HCT116 (cell line): ENCODE results near the gene PAEP. TPM values are rescaled to one million over a fixed set of nuclear protein-coding genes. Genes with fewer than 3 reads are reported as not detected.

Experiments
- ATAC-seq: fragments of 200-7000 bp; cut with Tn5 transposase; 2 replicates; pipeline ENCODE4 v1.9.1; 2020; ENCODE audit warnings: mild to moderate bottlenecking, moderate library complexity
- BruUV-seq: library from RNA; stranded (reverse); fragments of 400-500 nt; replicated peaks from 2 replicates; lab custom pipeline; 2021; lab: Mats Ljungman, UMichigan
- CTCF ChIA-PET: fragments of 300-600 bp; sonication (Branson Sonifier 250); formaldehyde crosslinking; loops from one replicate; lab custom pipeline; 2021; ENCODE audit warnings: antibody characterized with exemption; lab: Charles Lee
- POLR2A ChIA-PET: fragments of 300-600, 350-600 bp; sonication (Branson Sonifier 250); formaldehyde crosslinking; loops from one replicate; lab custom pipeline; 2021; ENCODE audit warnings: antibody characterized with exemption; lab: Charles Lee
- RAD21 ChIA-PET, 2 experiments: fragments of 300-600 bp; sonication (Branson Sonifier 250); formaldehyde crosslinking; loops; one replicate each; lab custom pipeline; 2023; ENCODE audit warnings: low total read pairs in 2 of 2; ENCODE audit not compliant: uncharacterized antibody in 2 of 2, unreplicated experiment in 2 of 2, low non-redundant PET in 1 of 2; lab: Charles Lee
- DNase-seq: peaks from one replicate; pipeline ENCODE4 v3.0.0-alpha.2; 2010; ENCODE audit warnings: low read depth, low spot score
- H2AFZ ChIP-seq: fragments of 200-600 bp; shearing (Covaris generic), sonication (generic); 2 replicates; pipeline ENCODE4 v1.6.1; 2017; ENCODE audit warnings: low read depth, mixed run types, mixed read lengths, antibody characterized with exemption, low read length; ENCODE audit not compliant: poor library complexity, severe bottlenecking
- H3K27ac ChIP-seq: 2 replicates; pipeline ENCODE4 v1.5.1; 2012; ENCODE audit warnings: low read depth, low read length
- H3K27me3 ChIP-seq: fragments of 200-600 bp; sonication (generic); 2 replicates; pipeline ENCODE4 v1.6.1; 2016; ENCODE audit warnings: mixed run types, low read length, mixed read lengths; ENCODE audit not compliant: insufficient read depth
- H3K36me3 ChIP-seq, 2 experiments: fragments of 200-500 bp in 1 of 2; fragments of 200-600 bp in 1 of 2; sonication (Bioruptor generic) in 1 of 2; sonication (generic) in 1 of 2; 2 replicates each; pipeline versions ENCODE4 v1.5.1 to v1.6.1; 2014 to 2016; ENCODE audit warnings: low read length in 2 of 2, inconsistent platforms in 1 of 2, mixed read lengths in 1 of 2, mixed run types in 1 of 2; ENCODE audit not compliant: insufficient read depth in 2 of 2, control insufficient read depth in 1 of 2
- H3K4me1 ChIP-seq, 2 experiments: fragments of 200-600 bp in 1 of 2; sonication (generic) in 1 of 2; 2 replicates each; pipeline versions ENCODE4 v1.5.1 to v1.6.1; 2012 to 2017; ENCODE audit warnings: low read length in 2 of 2, inconsistent platforms in 1 of 2, mild to moderate bottlenecking in 1 of 2, mixed read lengths in 1 of 2, mixed run types in 1 of 2, moderate library complexity in 1 of 2; ENCODE audit not compliant: insufficient read depth in 2 of 2, control insufficient read depth in 1 of 2
- H3K4me2 ChIP-seq: fragments of 200-600 bp; sonication (generic); 2 replicates; pipeline ENCODE4 v1.6.1; 2017; ENCODE audit warnings: mixed run types, low read length, mixed read lengths
- H3K4me3 ChIP-seq, 2 experiments: fragments of 200-600 bp in 1 of 2; sonication (generic) in 1 of 2; replicated peaks in 1 of 2; 2 replicates each; pipeline ENCODE4 v1.5.1; 2011 to 2016; ENCODE audit warnings: low read length in 2 of 2, control low read depth in 1 of 2, low read depth in 1 of 2, mild to moderate bottlenecking in 1 of 2, mixed read lengths in 1 of 2, mixed run types in 1 of 2
- H3K79me2 ChIP-seq: fragments of 200-600 bp; sonication (generic); 2 replicates; pipeline ENCODE4 v1.6.1; 2017; ENCODE audit warnings: mild to moderate bottlenecking, mixed run types, low read length, moderate library complexity, mixed read lengths; ENCODE audit not compliant: insufficient read depth
- H3K9ac ChIP-seq: fragments of 200-600 bp; sonication (generic); 2 replicates; pipeline ENCODE4 v1.6.1; 2016; ENCODE audit warnings: low read length, mixed read lengths
- H3K9me2 ChIP-seq: fragments of 200-600 bp; sonication (generic), shearing (Covaris generic); 2 replicates; pipeline ENCODE4 v1.6.1; 2017; ENCODE audit warnings: mixed run types, mild to moderate bottlenecking, moderate library complexity; ENCODE audit not compliant: insufficient read depth
- H3K9me3 ChIP-seq, 2 experiments: fragments of 200-500 bp in 1 of 2; fragments of 200-600 bp in 1 of 2; sonication (Bioruptor generic) in 1 of 2; sonication (generic) in 1 of 2; 2 replicates each; pipeline ENCODE4 v1.6.1; 2014 to 2017; ENCODE audit warnings: low read length in 2 of 2, mixed read lengths in 2 of 2, inconsistent platforms in 1 of 2, low read depth in 1 of 2, mild to moderate bottlenecking in 1 of 2, mixed run types in 1 of 2, moderate library complexity in 1 of 2; ENCODE audit not compliant: control insufficient read depth in 1 of 2, insufficient read depth in 1 of 2
- H4K20me1 ChIP-seq: fragments of 200-600 bp; sonication (generic), shearing (Covaris generic); 2 replicates; pipeline ENCODE4 v1.6.1; 2017; ENCODE audit warnings: mixed run types, mild to moderate bottlenecking, moderate library complexity; ENCODE audit not compliant: insufficient read depth
- CEBPB ChIP-seq: IDR thresholded peaks from 2 replicates; pipeline ENCODE4 v1.6.1; 2012; ENCODE audit warnings: low read depth
- EGR1 ChIP-seq: IDR thresholded peaks from 2 replicates; pipeline ENCODE4 v1.6.1; 2012; ENCODE audit warnings: low read depth
- EZH2 ChIP-seq: fragments of 200-600 bp; sonication (generic); IDR thresholded peaks from 2 replicates; pipeline ENCODE4 v1.6.1; 2017; ENCODE audit warnings: antibody characterized with exemption, mixed run types
- EZH2phosphoT487 ChIP-seq: fragments of 200-600 bp; IDR thresholded peaks from 2 replicates; pipeline ENCODE4 v1.6.1; 2018; ENCODE audit warnings: antibody characterized with exemption, borderline replicate concordance
- JUND ChIP-seq: IDR thresholded peaks from 2 replicates; pipeline ENCODE4 v1.6.1; 2012
- POLR2A ChIP-seq: IDR thresholded peaks from 2 replicates; pipeline ENCODE4 v1.7.0; 2011; ENCODE audit warnings: borderline replicate concordance; ENCODE audit not compliant: insufficient read depth, insufficient read length; ENCODE audit errors: extremely low read depth
- POLR2AphosphoS5 ChIP-seq: IDR thresholded peaks from 2 replicates; pipeline ENCODE4 v1.6.1; 2011; ENCODE audit warnings: mild to moderate bottlenecking, low read depth, low read length, moderate library complexity
- RAD21 ChIP-seq: IDR thresholded peaks from 2 replicates; pipeline ENCODE4 v1.6.1; 2012; ENCODE audit warnings: low read depth, mild to moderate bottlenecking
- SP1 ChIP-seq: IDR thresholded peaks from 2 replicates; pipeline ENCODE4 v1.6.1; 2012; ENCODE audit warnings: low read depth
- SRF ChIP-seq: IDR thresholded peaks from 2 replicates; pipeline ENCODE4 v1.6.1; 2012; ENCODE audit warnings: low read depth
- TCF7L2 ChIP-seq: IDR thresholded peaks from 2 replicates; pipeline ENCODE4 v1.7.0; 2011; ENCODE audit warnings: borderline replicate concordance, inconsistent platforms; ENCODE audit not compliant: insufficient read depth, insufficient read length; ENCODE audit errors: extremely low read depth
- YY1 ChIP-seq: IDR thresholded peaks from 2 replicates; pipeline ENCODE4 v1.6.1; 2011; ENCODE audit warnings: low read length, low read depth, moderate library complexity, mild to moderate bottlenecking; ENCODE audit not compliant: insufficient replicate concordance; ENCODE audit errors: extremely low read depth
- ZFX ChIP-seq: fragments of 450-650 bp; IDR thresholded peaks from 2 replicates; pipeline ENCODE4 v1.6.1; 2017
- intact Hi-C: fragments of 100-400 bp; cut with micrococcal nuclease; formaldehyde crosslinking; loops from 2 replicates; pipeline ENCODE4 v1.10.0; 2022
- total RNA-seq: library from RNA; stranded (reverse); gene quantifications from one replicate; pipeline ENCODE4 v1.2.1, GENCODE V29; 2021; ENCODE audit not compliant: unreplicated experiment
- TF ChIP-seq, protein P1 (sequence below): IDR thresholded peaks from 2 replicates; pipeline ENCODE4 v1.6.1; 2011; ENCODE audit warnings: mild to moderate bottlenecking, low read length, moderate library complexity; ENCODE audit not compliant: insufficient replicate concordance; ENCODE audit errors: extremely low read depth
- TF ChIP-seq, protein P2 (sequence below): IDR thresholded peaks from 2 replicates; pipeline ENCODE4 v1.6.1; 2012
- TF ChIP-seq, protein P3 (sequence below), 3 experiments: fragments of 200-600 bp in 1 of 3; sonication (generic) in 1 of 3; IDR thresholded peaks in 2 of 3; conservative IDR thresholded peaks in 1 of 3; 2 replicates each; pipeline ENCODE4 v1.5.1; 2012 to 2017; ENCODE audit warnings: low read depth in 2 of 3, low read length in 2 of 3, antibody characterized with exemption in 1 of 3, borderline replicate concordance in 1 of 3, control low read depth in 1 of 3, mild to moderate bottlenecking in 1 of 3, mixed read lengths in 1 of 3, mixed run types in 1 of 3, moderate library complexity in 1 of 3; ENCODE audit not compliant: insufficient read depth in 1 of 3
- TF ChIP-seq, protein P4 (sequence below): IDR thresholded peaks from 2 replicates; pipeline ENCODE4 v1.6.1; 2012
- TF ChIP-seq, protein P5 (sequence below): IDR thresholded peaks from 2 replicates; pipeline ENCODE4 v1.6.1; 2012; ENCODE audit warnings: low read depth

Gene PAEP
- total RNA-seq, 1 experiment from 2014 or later = not detected

DNA sequence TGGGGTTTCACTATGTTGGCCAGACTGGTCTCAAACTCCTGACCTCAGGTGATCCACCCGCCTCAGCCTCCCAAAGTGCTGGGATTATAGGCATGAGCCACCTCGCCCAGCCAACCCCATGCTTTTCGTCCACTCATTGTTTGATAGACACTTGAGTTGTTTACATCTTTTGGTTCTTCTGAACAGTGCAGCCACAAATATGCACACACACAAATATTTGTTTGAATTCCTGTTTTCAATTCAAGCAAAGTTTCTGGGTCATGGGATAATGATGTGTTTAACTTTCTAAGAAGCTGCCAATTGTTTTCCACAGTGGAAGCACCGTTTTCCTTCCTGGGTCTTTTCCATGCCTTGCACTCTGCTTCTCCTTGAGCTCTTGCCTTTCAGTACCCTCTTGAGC lies 6.8 kb upstream of the PAEP start:
- H3K79me2 ChIP-seq = no peaks in the 10 kb centered on the region
- no peak overlapping the region for H2AFZ ChIP-seq
- POLR2A ChIA-PET = no interaction called here
- no peak for TF ChIP-seq SRF
- TF ChIP-seq, protein P1, sequence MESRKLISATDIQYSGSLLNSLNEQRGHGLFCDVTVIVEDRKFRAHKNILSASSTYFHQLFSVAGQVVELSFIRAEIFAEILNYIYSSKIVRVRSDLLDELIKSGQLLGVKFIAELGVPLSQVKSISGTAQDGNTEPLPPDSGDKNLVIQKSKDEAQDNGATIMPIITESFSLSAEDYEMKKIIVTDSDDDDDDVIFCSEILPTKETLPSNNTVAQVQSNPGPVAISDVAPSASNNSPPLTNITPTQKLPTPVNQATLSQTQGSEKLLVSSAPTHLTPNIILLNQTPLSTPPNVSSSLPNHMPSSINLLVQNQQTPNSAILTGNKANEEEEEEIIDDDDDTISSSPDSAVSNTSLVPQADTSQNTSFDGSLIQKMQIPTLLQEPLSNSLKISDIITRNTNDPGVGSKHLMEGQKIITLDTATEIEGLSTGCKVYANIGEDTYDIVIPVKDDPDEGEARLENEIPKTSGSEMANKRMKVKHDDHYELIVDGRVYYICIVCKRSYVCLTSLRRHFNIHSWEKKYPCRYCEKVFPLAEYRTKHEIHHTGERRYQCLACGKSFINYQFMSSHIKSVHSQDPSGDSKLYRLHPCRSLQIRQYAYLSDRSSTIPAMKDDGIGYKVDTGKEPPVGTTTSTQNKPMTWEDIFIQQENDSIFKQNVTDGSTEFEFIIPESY = no peak
- no peak for TF ChIP-seq POLR2A
- TF ChIP-seq EZH2phosphoT487 = no peak
- no peak for TF ChIP-seq TCF7L2
- TF ChIP-seq EZH2 = no peak
- no peak for TF ChIP-seq CEBPB
- TF ChIP-seq, protein P2, sequence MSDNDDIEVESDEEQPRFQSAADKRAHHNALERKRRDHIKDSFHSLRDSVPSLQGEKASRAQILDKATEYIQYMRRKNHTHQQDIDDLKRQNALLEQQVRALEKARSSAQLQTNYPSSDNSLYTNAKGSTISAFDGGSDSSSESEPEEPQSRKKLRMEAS = no peak
- no peak for TF ChIP-seq JUND
- TF ChIP-seq, protein P3, sequence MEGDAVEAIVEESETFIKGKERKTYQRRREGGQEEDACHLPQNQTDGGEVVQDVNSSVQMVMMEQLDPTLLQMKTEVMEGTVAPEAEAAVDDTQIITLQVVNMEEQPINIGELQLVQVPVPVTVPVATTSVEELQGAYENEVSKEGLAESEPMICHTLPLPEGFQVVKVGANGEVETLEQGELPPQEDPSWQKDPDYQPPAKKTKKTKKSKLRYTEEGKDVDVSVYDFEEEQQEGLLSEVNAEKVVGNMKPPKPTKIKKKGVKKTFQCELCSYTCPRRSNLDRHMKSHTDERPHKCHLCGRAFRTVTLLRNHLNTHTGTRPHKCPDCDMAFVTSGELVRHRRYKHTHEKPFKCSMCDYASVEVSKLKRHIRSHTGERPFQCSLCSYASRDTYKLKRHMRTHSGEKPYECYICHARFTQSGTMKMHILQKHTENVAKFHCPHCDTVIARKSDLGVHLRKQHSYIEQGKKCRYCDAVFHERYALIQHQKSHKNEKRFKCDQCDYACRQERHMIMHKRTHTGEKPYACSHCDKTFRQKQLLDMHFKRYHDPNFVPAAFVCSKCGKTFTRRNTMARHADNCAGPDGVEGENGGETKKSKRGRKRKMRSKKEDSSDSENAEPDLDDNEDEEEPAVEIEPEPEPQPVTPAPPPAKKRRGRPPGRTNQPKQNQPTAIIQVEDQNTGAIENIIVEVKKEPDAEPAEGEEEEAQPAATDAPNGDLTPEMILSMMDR (IDR thresholded peaks at IDR 0.05 in 2 of 3, conservative IDR thresholded peaks at IDR 0.05 in 1 of 3; ENCODE audit: borderline replicate concordance in 1 of 3, insufficient read depth in 1 of 3, low read depth in 2 of 3, low read length in 2 of 3) = no peak
- TF ChIP-seq YY1 = no peak
- TF ChIP-seq, protein P4, sequence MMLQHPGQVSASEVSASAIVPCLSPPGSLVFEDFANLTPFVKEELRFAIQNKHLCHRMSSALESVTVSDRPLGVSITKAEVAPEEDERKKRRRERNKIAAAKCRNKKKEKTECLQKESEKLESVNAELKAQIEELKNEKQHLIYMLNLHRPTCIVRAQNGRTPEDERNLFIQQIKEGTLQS = no peak
- no peak for TF ChIP-seq EGR1
- TF ChIP-seq RAD21 = no peak
- TF ChIP-seq, protein P5, sequence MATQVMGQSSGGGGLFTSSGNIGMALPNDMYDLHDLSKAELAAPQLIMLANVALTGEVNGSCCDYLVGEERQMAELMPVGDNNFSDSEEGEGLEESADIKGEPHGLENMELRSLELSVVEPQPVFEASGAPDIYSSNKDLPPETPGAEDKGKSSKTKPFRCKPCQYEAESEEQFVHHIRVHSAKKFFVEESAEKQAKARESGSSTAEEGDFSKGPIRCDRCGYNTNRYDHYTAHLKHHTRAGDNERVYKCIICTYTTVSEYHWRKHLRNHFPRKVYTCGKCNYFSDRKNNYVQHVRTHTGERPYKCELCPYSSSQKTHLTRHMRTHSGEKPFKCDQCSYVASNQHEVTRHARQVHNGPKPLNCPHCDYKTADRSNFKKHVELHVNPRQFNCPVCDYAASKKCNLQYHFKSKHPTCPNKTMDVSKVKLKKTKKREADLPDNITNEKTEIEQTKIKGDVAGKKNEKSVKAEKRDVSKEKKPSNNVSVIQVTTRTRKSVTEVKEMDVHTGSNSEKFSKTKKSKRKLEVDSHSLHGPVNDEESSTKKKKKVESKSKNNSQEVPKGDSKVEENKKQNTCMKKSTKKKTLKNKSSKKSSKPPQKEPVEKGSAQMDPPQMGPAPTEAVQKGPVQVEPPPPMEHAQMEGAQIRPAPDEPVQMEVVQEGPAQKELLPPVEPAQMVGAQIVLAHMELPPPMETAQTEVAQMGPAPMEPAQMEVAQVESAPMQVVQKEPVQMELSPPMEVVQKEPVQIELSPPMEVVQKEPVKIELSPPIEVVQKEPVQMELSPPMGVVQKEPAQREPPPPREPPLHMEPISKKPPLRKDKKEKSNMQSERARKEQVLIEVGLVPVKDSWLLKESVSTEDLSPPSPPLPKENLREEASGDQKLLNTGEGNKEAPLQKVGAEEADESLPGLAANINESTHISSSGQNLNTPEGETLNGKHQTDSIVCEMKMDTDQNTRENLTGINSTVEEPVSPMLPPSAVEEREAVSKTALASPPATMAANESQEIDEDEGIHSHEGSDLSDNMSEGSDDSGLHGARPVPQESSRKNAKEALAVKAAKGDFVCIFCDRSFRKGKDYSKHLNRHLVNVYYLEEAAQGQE = no peak
- TF ChIP-seq SP1 = no peak
- TF ChIP-seq ZFX = no peak
- TF ChIP-seq POLR2AphosphoS5 = no peak
- TF ChIP-seq, all 23 proteins: peak for 0
- no peaks in the 10 kb centered on the region for H3K36me3 ChIP-seq
- no peak overlapping the region for H3K27ac ChIP-seq
- H3K9me3 ChIP-seq = no peaks in the 10 kb centered on the region
- intact Hi-C loops = no loop called here
- no peak overlapping the region for H3K4me3 ChIP-seq
- no peaks in the 10 kb centered on the region for H3K4me1 ChIP-seq
- CTCF ChIA-PET = interaction anchor here (1.4 kb wide), 1 partner anchor 50 kb away, joined by 4 read pairs; no protein-coding TSS in a partner anchor
- H3K4me2 ChIP-seq = no peak overlapping the region
- H4K20me1 ChIP-seq = no peaks in the 10 kb centered on the region
- RAD21 ChIA-PET = no interaction called here
- DNase-seq (no peak), ATAC-seq (no peak)
- H3K9me2 ChIP-seq = no peaks in the 10 kb centered on the region
- no TSS peak for BruUV-seq
- 0 out of 2 replicates have a peak, but pooled peaks cover 2% of the 10 kb centered on the region for H3K27me3 ChIP-seq
- H3K9ac ChIP-seq = no peak overlapping the region
